HCT116 (cell line): ENCODE data around the gene NOXO1. TPM values are rescaled to one million over a fixed set of nuclear protein-coding genes. Genes with fewer than 3 reads are reported as not detected.

ENCODE experiments used
- ATAC-seq: fragments of 200-7000 bp; cut with Tn5 transposase; 2 replicates; pipeline ENCODE4 v1.9.1; 2020; ENCODE audit warnings: mild to moderate bottlenecking, moderate library complexity
- BruUV-seq: library from RNA; stranded (reverse); fragments of 400-500 nt; replicated peaks from 2 replicates; lab custom pipeline; 2021; lab: Mats Ljungman, UMichigan
- CTCF ChIA-PET: fragments of 300-600 bp; sonication (Branson Sonifier 250); formaldehyde crosslinking; loops from one replicate; lab custom pipeline; 2021; ENCODE audit warnings: antibody characterized with exemption; lab: Charles Lee
- POLR2A ChIA-PET: fragments of 300-600, 350-600 bp; sonication (Branson Sonifier 250); formaldehyde crosslinking; loops from one replicate; lab custom pipeline; 2021; ENCODE audit warnings: antibody characterized with exemption; lab: Charles Lee
- RAD21 ChIA-PET, 2 experiments: fragments of 300-600 bp; sonication (Branson Sonifier 250); formaldehyde crosslinking; loops; one replicate each; lab custom pipeline; 2023; ENCODE audit warnings: low total read pairs in 2 of 2; ENCODE audit not compliant: uncharacterized antibody in 2 of 2, unreplicated experiment in 2 of 2, low non-redundant PET in 1 of 2; lab: Charles Lee
- DNase-seq: peaks from one replicate; pipeline ENCODE4 v3.0.0-alpha.2; 2010; ENCODE audit warnings: low read depth, low spot score
- H2AFZ ChIP-seq: fragments of 200-600 bp; shearing (Covaris generic), sonication (generic); 2 replicates; pipeline ENCODE4 v1.6.1; 2017; ENCODE audit warnings: low read depth, mixed run types, mixed read lengths, antibody characterized with exemption, low read length; ENCODE audit not compliant: poor library complexity, severe bottlenecking
- H3K27ac ChIP-seq: 2 replicates; pipeline ENCODE4 v1.5.1; 2012; ENCODE audit warnings: low read depth, low read length
- H3K27me3 ChIP-seq: fragments of 200-600 bp; sonication (generic); 2 replicates; pipeline ENCODE4 v1.6.1; 2016; ENCODE audit warnings: mixed run types, low read length, mixed read lengths; ENCODE audit not compliant: insufficient read depth
- H3K36me3 ChIP-seq, 2 experiments: fragments of 200-500 bp in 1 of 2; fragments of 200-600 bp in 1 of 2; sonication (Bioruptor generic) in 1 of 2; sonication (generic) in 1 of 2; 2 replicates each; pipeline versions ENCODE4 v1.5.1 to v1.6.1; 2014 to 2016; ENCODE audit warnings: low read length in 2 of 2, inconsistent platforms in 1 of 2, mixed read lengths in 1 of 2, mixed run types in 1 of 2; ENCODE audit not compliant: insufficient read depth in 2 of 2, control insufficient read depth in 1 of 2
- H3K4me1 ChIP-seq, 2 experiments: fragments of 200-600 bp in 1 of 2; sonication (generic) in 1 of 2; 2 replicates each; pipeline versions ENCODE4 v1.5.1 to v1.6.1; 2012 to 2017; ENCODE audit warnings: low read length in 2 of 2, inconsistent platforms in 1 of 2, mild to moderate bottlenecking in 1 of 2, mixed read lengths in 1 of 2, mixed run types in 1 of 2, moderate library complexity in 1 of 2; ENCODE audit not compliant: insufficient read depth in 2 of 2, control insufficient read depth in 1 of 2
- H3K4me2 ChIP-seq: fragments of 200-600 bp; sonication (generic); 2 replicates; pipeline ENCODE4 v1.6.1; 2017; ENCODE audit warnings: mixed run types, low read length, mixed read lengths
- H3K4me3 ChIP-seq, 2 experiments: fragments of 200-600 bp in 1 of 2; sonication (generic) in 1 of 2; replicated peaks in 1 of 2; 2 replicates each; pipeline ENCODE4 v1.5.1; 2011 to 2016; ENCODE audit warnings: low read length in 2 of 2, control low read depth in 1 of 2, low read depth in 1 of 2, mild to moderate bottlenecking in 1 of 2, mixed read lengths in 1 of 2, mixed run types in 1 of 2
- H3K79me2 ChIP-seq: fragments of 200-600 bp; sonication (generic); 2 replicates; pipeline ENCODE4 v1.6.1; 2017; ENCODE audit warnings: mild to moderate bottlenecking, mixed run types, low read length, moderate library complexity, mixed read lengths; ENCODE audit not compliant: insufficient read depth
- H3K9ac ChIP-seq: fragments of 200-600 bp; sonication (generic); 2 replicates; pipeline ENCODE4 v1.6.1; 2016; ENCODE audit warnings: low read length, mixed read lengths
- H3K9me2 ChIP-seq: fragments of 200-600 bp; sonication (generic), shearing (Covaris generic); 2 replicates; pipeline ENCODE4 v1.6.1; 2017; ENCODE audit warnings: mixed run types, mild to moderate bottlenecking, moderate library complexity; ENCODE audit not compliant: insufficient read depth
- H3K9me3 ChIP-seq, 2 experiments: fragments of 200-500 bp in 1 of 2; fragments of 200-600 bp in 1 of 2; sonication (Bioruptor generic) in 1 of 2; sonication (generic) in 1 of 2; 2 replicates each; pipeline ENCODE4 v1.6.1; 2014 to 2017; ENCODE audit warnings: low read length in 2 of 2, mixed read lengths in 2 of 2, inconsistent platforms in 1 of 2, low read depth in 1 of 2, mild to moderate bottlenecking in 1 of 2, mixed run types in 1 of 2, moderate library complexity in 1 of 2; ENCODE audit not compliant: control insufficient read depth in 1 of 2, insufficient read depth in 1 of 2
- H4K20me1 ChIP-seq: fragments of 200-600 bp; sonication (generic), shearing (Covaris generic); 2 replicates; pipeline ENCODE4 v1.6.1; 2017; ENCODE audit warnings: mixed run types, mild to moderate bottlenecking, moderate library complexity; ENCODE audit not compliant: insufficient read depth
- ATF3 ChIP-seq: IDR thresholded peaks from 2 replicates; pipeline ENCODE4 v1.6.1; 2012
- CBX3 ChIP-seq: IDR thresholded peaks from 2 replicates; pipeline ENCODE4 v1.6.1; 2012; ENCODE audit warnings: low read depth
- CEBPB ChIP-seq: IDR thresholded peaks from 2 replicates; pipeline ENCODE4 v1.6.1; 2012; ENCODE audit warnings: low read depth
- EZH2 ChIP-seq: fragments of 200-600 bp; sonication (generic); IDR thresholded peaks from 2 replicates; pipeline ENCODE4 v1.6.1; 2017; ENCODE audit warnings: antibody characterized with exemption, mixed run types
- FOSL1 ChIP-seq: IDR thresholded peaks from 2 replicates; pipeline ENCODE4 v1.6.1; 2012; ENCODE audit warnings: low read depth
- MAX ChIP-seq: IDR thresholded peaks from 2 replicates; pipeline ENCODE4 v1.6.1; 2012
- POLR2AphosphoS5 ChIP-seq: IDR thresholded peaks from 2 replicates; pipeline ENCODE4 v1.6.1; 2011; ENCODE audit warnings: mild to moderate bottlenecking, low read depth, low read length, moderate library complexity
- REST ChIP-seq: IDR thresholded peaks from 2 replicates; pipeline ENCODE4 v1.6.1; 2012; ENCODE audit warnings: low read depth
- SP1 ChIP-seq: IDR thresholded peaks from 2 replicates; pipeline ENCODE4 v1.6.1; 2012; ENCODE audit warnings: low read depth
- SRF ChIP-seq: IDR thresholded peaks from 2 replicates; pipeline ENCODE4 v1.6.1; 2012; ENCODE audit warnings: low read depth
- TCF7L2 ChIP-seq: IDR thresholded peaks from 2 replicates; pipeline ENCODE4 v1.7.0; 2011; ENCODE audit warnings: borderline replicate concordance, inconsistent platforms; ENCODE audit not compliant: insufficient read depth, insufficient read length; ENCODE audit errors: extremely low read depth
- ZFX ChIP-seq: fragments of 450-650 bp; IDR thresholded peaks from 2 replicates; pipeline ENCODE4 v1.6.1; 2017
- intact Hi-C: fragments of 100-400 bp; cut with micrococcal nuclease; formaldehyde crosslinking; loops from 2 replicates; pipeline ENCODE4 v1.10.0; 2022
- total RNA-seq: library from RNA; stranded (reverse); gene quantifications from one replicate; pipeline ENCODE4 v1.2.1, GENCODE V29; 2021; ENCODE audit not compliant: unreplicated experiment

NOXO1 gene
- total RNA-seq, 1 experiment from 2014 or later: 10.0 TPM

- no peak for TF ChIP-seq FOSL1
- TF ChIP-seq TCF7L2: no peak
- no peak for TF ChIP-seq REST
- TF ChIP-seq EZH2: no peak
- TF ChIP-seq, all 23 proteins: peak for 0
These were observed 10.3 kb upstream of the NOXO1 start (continued) for GRCh38 chr16:1991588-1991947.

GRCh38 chr16:1991135-1991551, 9.9 kb upstream of the NOXO1 start:
- no TSS peak for BruUV-seq
- Histone ChIP-seq H3K4me2 (peak overlapping the region; percentile 67), H3K27ac (peak overlapping the region; percentile 65; the same call in 1 of the 2 replicates), H3K27me3 (no peaks in the 10 kb centered on the region), H3K4me1 (peaks cover 11 to 34% of the 10 kb centered on the region in 2 experiments; a peak in 3 of 4 replicates), H3K36me3 (peaks cover under 1 to 9% of the 10 kb centered on the region in 2 experiments; a peak in 2 of 4 replicates), H3K79me2 (peaks cover under 1% of the 10 kb centered on the region; the same call in 1 of the 2 replicates), H3K4me3 (no peak overlapping the region), H3K9ac (no peak overlapping the region), H2AFZ (no peak overlapping the region), H3K9me2 (no peaks in the 10 kb centered on the region)
- DNase-seq (no peak), ATAC-seq (no peak)
- RAD21 ChIA-PET: no interaction called here
- CTCF ChIA-PET: interaction anchor here (1.6 kb wide), 1 partner anchor 13 kb away, joined by 9 read pairs; no protein-coding TSS in a partner anchor
- POLR2A ChIA-PET: no interaction called here
- intact Hi-C loops: no loop called here
- TF ChIP-seq POLR2AphosphoS5: no peak
- TF ChIP-seq CEBPB: no peak
- no peak for TF ChIP-seq CBX3
- no peak for TF ChIP-seq SP1
- no peak for TF ChIP-seq EZH2
- no peak for TF ChIP-seq ATF3
- no peak for TF ChIP-seq REST
- no peak for TF ChIP-seq TCF7L2
- no peak for TF ChIP-seq MAX
- TF ChIP-seq ZFX: no peak
- no peak for TF ChIP-seq SRF
- TF ChIP-seq, all 23 proteins: peak for 0
- no peaks in the 10 kb centered on the region for H3K9me3 ChIP-seq
- no peaks in the 10 kb centered on the region for H4K20me1 ChIP-seq
